ENCODE results near the gene NIPA2. TPM values are rescaled to one million over a fixed set of nuclear protein-coding genes. Genes with fewer than 3 reads are reported as not detected.

Gene NIPA2
- total RNA-seq, 2 donors from 2014 or later, result 57.0 to 58.3 TPM

DNA sequence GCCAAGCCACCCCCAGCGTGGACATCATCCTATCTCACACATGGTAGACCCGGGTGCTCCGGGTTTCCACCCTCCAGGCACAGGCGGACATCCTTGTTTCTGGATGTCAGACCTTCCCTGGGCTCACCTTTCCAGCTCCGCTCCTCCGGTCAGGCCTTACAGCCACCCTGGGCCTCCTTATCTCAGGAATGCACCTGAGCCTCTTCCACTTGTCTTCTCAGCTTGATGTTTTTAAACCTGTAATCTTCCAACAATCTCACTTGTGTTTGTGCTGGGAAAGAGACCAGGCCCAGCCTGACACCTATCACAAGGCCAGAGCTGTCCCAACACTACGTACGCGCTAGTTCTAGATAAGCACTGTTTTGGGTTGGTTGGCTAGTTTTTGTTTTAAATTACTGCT, 53.9 kb downstream of the NIPA2 start:
- Histone ChIP-seq H3K9ac (ENCODE audit: extremely low read depth, low read length, poor library complexity, severe bottlenecking) (peak overlapping the region; percentile 59), H3K4me3 (ENCODE audit: low read length) (peak overlapping the region; percentile 59), H3K36me3 (ENCODE audit: control insufficient read depth, insufficient read depth, low read length) (peaks cover 51% of the 10 kb centered on the region), H3K27me3 (ENCODE audit: control insufficient read depth, insufficient read depth, low read length, poor library complexity, severe bottlenecking) (no peaks in the 10 kb centered on the region), H3K27ac (ENCODE audit: low read depth, low read length) (peak overlapping the region; percentile 19), H3K9me3 (ENCODE audit: control insufficient read depth, low read length) (no peaks in the 10 kb centered on the region), H3K4me1 (ENCODE audit: control insufficient read depth, insufficient read depth, low read length) (peaks cover 14% of the 10 kb centered on the region)
- Mint-ChIP-seq H3K4me3 (peak overlapping the region; percentile 44), H3K9me3 (no peaks in the 10 kb centered on the region), H3K4me1 (peaks cover 16% of the 10 kb centered on the region), H3K27me3 (ENCODE audit: insufficient read depth) (no peaks in the 10 kb centered on the region), H3K36me3 (ENCODE audit: low read depth) (peaks cover 57% of the 10 kb centered on the region), H3K27ac (peak overlapping the region; percentile 91)
- peak; percentile 74 for DNase-seq
- WGBS, 2 experiments (ENCODE audit: insufficient coverage in 1 of 2, insufficient read length in 1 of 2), result 54 to 82% methylated on average over 2 to 9 of the region's 9 CpGs
- TF ChIP-seq CTCF (conservative IDR thresholded peaks at IDR 0.05), result no peak

- peaks cover 53% of the 10 kb centered on the region for H3K36me3 Mint-ChIP-seq (ENCODE audit: low read depth)
- no peaks in the 10 kb centered on the region for H3K9me3 Mint-ChIP-seq
- H3K4me1 Mint-ChIP-seq, result peaks cover 16% of the 10 kb centered on the region
- H3K27me3 ChIP-seq (ENCODE audit: control insufficient read depth, insufficient read depth, low read length, poor library complexity, severe bottlenecking), result no peaks in the 10 kb centered on the region
- H3K4me3 ChIP-seq (ENCODE audit: low read length), result peak overlapping the region; percentile 59
- peaks cover 44% of the 10 kb centered on the region for H3K36me3 ChIP-seq (ENCODE audit: control insufficient read depth, insufficient read depth, low read length)
- 87 to 96% methylated on average over 16 to 17 of the region's 17 CpGs for WGBS, 2 experiments (ENCODE audit: insufficient coverage in 1 of 2, insufficient read length in 1 of 2)
- peak overlapping the region; percentile 59 for H3K9ac ChIP-seq (ENCODE audit: extremely low read depth, low read length, poor library complexity, severe bottlenecking)
- peak overlapping the region; percentile 7 for H3K4me3 Mint-ChIP-seq
- peak overlapping the region; percentile 91 for H3K27ac Mint-ChIP-seq
- no peaks in the 10 kb centered on the region for H3K27me3 Mint-ChIP-seq (ENCODE audit: insufficient read depth)
- H3K4me1 ChIP-seq (ENCODE audit: control insufficient read depth, insufficient read depth, low read length), result peaks cover 14% of the 10 kb centered on the region
- TF ChIP-seq CTCF (conservative IDR thresholded peaks at IDR 0.05), result no peak
- DNase-seq, result peak; percentile 54
- no peaks in the 10 kb centered on the region for H3K9me3 ChIP-seq (ENCODE audit: control insufficient read depth, low read length)
- H3K27ac ChIP-seq (ENCODE audit: low read depth, low read length), result peak overlapping the region; percentile 19
Observed at GRCh38 chr15:22893081-22893480, 54.6 kb downstream of the NIPA2 start.

DNA sequence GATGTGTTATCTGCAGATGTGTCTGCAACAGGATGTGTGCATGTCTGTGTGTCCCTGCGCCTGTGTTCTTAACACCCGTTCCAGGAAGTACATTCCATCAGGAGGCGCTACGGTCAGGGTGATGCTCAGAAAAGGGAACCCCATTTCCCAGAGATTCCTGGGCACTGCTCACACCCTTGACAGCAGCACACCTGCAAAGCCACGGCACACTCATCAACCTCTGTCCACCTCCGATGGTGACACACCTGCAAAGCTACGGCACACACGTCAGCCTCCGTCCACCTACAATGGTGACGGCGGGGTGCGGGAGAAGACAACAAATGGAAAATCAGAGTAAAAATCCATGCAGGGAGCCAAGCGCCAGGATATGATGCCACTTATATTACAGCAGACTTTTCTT, 55.4 kb downstream of the NIPA2 start:
- Histone ChIP-seq H3K4me3 (ENCODE audit: low read length) (peak overlapping the region; percentile 34), H3K4me1 (ENCODE audit: control insufficient read depth, insufficient read depth, low read length) (peaks cover 14% of the 10 kb centered on the region), H3K27ac (ENCODE audit: low read depth, low read length) (no peak overlapping the region), H3K9ac (ENCODE audit: extremely low read depth, low read length, poor library complexity, severe bottlenecking) (no peak overlapping the region), H3K9me3 (ENCODE audit: control insufficient read depth, low read length) (no peaks in the 10 kb centered on the region), H3K27me3 (ENCODE audit: control insufficient read depth, insufficient read depth, low read length, poor library complexity, severe bottlenecking) (no peaks in the 10 kb centered on the region), H3K36me3 (ENCODE audit: control insufficient read depth, insufficient read depth, low read length) (peaks cover 36% of the 10 kb centered on the region)
- H3K36me3 Mint-ChIP-seq (ENCODE audit: low read depth), result peaks cover 50% of the 10 kb centered on the region
- 97 to 98% methylated on average over 7 to 12 of the region's 13 CpGs for WGBS, 2 experiments (ENCODE audit: insufficient coverage in 1 of 2, insufficient read length in 1 of 2)
- H3K27ac Mint-ChIP-seq, result no peak overlapping the region
- no peaks in the 10 kb centered on the region for H3K9me3 Mint-ChIP-seq
- H3K4me1 Mint-ChIP-seq, result peaks cover 16% of the 10 kb centered on the region
- DNase-seq, result peak; percentile 43
- TF ChIP-seq CTCF (conservative IDR thresholded peaks at IDR 0.05), result no peak
- no peak overlapping the region for H3K4me3 Mint-ChIP-seq
- no peaks in the 10 kb centered on the region for H3K27me3 Mint-ChIP-seq (ENCODE audit: insufficient read depth)
